Measurements from ENCODE around the gene FGF3. TPM values are rescaled to one million over a fixed set of nuclear protein-coding genes. Genes with fewer than 3 reads are reported as not detected.

FGF3 gene
- polyA plus RNA-seq, 1 donor (not counting 4 experiments of a cell fraction or from before 2014, with no cell fraction given): not detected

DNA sequence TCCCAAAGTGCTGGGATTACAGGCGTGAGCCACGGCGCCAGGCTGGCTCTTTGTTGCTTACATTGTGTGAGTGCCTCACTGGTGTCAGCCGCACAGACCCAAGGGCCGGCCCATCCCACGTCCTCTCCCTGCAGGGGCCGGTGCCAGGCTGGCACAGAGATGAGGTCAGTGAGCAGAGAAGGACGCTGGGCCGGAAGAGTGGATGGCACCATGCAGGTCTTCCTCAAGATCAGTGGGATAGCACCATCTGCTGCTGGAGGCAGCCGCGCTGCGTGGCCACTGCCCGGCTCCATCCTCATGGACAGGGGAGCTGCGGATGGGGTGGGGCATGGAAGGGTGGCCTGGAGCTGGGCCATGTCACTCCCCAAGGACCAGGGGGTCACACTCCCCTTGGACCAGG lies 22.1 kb downstream of the FGF3 start:
- FAIRE-seq (no peak), DNase-seq (ENCODE audit: low read depth, low spot score) (no peak)
- H3K4me1 ChIP-seq (ENCODE audit: control insufficient read depth, extremely low read depth, insufficient read depth, low read length): no peaks in the 10 kb centered on the region
- dilution Hi-C loops (cut with MboI; ENCODE audit: extremely low pct_ligation_motif_present, low sequenced_read_pairs): no loop called here
- H3K79me2 ChIP-seq (ENCODE audit: control insufficient read depth, insufficient read depth, low read length): no peaks in the 10 kb centered on the region
- H3K4me3 ChIP-seq (ENCODE audit: control insufficient read depth in 2 of 3, extremely low read depth in 1 of 3, insufficient read depth in 2 of 3, low read depth in 1 of 3, low read length in 3 of 3): no peak overlapping the region
- no peak overlapping the region for H2AFZ ChIP-seq (ENCODE audit: control insufficient read depth, low read length)
- H3K4me2 ChIP-seq (ENCODE audit: control insufficient read depth, extremely low read depth, insufficient read depth, low read depth, low read length): no peak overlapping the region
- H3K36me3 ChIP-seq (ENCODE audit: control insufficient read depth in 2 of 2, extremely low read depth in 1 of 2, insufficient read depth in 2 of 2, low read length in 2 of 2): no peaks in the 10 kb centered on the region
- no peaks in the 10 kb centered on the region for H4K20me1 ChIP-seq (ENCODE audit: control insufficient read depth, extremely low read depth, insufficient read depth, low read length)
- TF ChIP-seq EZH2 (IDR thresholded peaks at IDR 0.05; ENCODE audit: low read length) (no peak), CTCF (optimal IDR thresholded peaks at IDR 0.05 in 1 of 3, IDR thresholded peaks at IDR 0.05 in 1 of 3, conservative IDR thresholded peaks at IDR 0.05 in 1 of 3; ENCODE audit: extremely low read depth in 1 of 3, insufficient read depth in 2 of 3, low read length in 3 of 3) (peak in 1 of 3 experiments; percentile 22)
- H3K9me3 ChIP-seq (ENCODE audit: control insufficient read depth, low read depth, low read length): no peaks in the 10 kb centered on the region
- H3K9me1 ChIP-seq (ENCODE audit: control insufficient read depth, extremely low read depth, insufficient read depth, low read length): no peaks in the 10 kb centered on the region
- no peak overlapping the region for H3K27ac ChIP-seq (ENCODE audit: control insufficient read depth, insufficient read depth, low read length)
- no peak overlapping the region for H3K9ac ChIP-seq (ENCODE audit: control insufficient read depth, extremely low read depth, insufficient read depth, low read length)
- peaks cover 5% of the 10 kb centered on the region for H3K27me3 ChIP-seq (ENCODE audit: control insufficient read depth, extremely low read depth, insufficient read depth, low read length)

GRCh38 chr11:69796063-69796462 lies 23.2 kb downstream of the FGF3 start:
- no peaks in the 10 kb centered on the region for H3K9me1 ChIP-seq (ENCODE audit: control insufficient read depth, extremely low read depth, insufficient read depth, low read length)
- H3K9me3 ChIP-seq (ENCODE audit: control insufficient read depth, low read depth, low read length): no peaks in the 10 kb centered on the region
- FAIRE-seq (no peak), DNase-seq (ENCODE audit: low read depth, low spot score) (no peak)
- no peaks in the 10 kb centered on the region for H3K4me1 ChIP-seq (ENCODE audit: control insufficient read depth, extremely low read depth, insufficient read depth, low read length)
- H3K36me3 ChIP-seq (ENCODE audit: control insufficient read depth in 2 of 2, extremely low read depth in 1 of 2, insufficient read depth in 2 of 2, low read length in 2 of 2): no peaks in the 10 kb centered on the region
- H3K4me2 ChIP-seq (ENCODE audit: control insufficient read depth, extremely low read depth, insufficient read depth, low read depth, low read length): no peak overlapping the region
- peaks cover 5% of the 10 kb centered on the region for H3K27me3 ChIP-seq (ENCODE audit: control insufficient read depth, extremely low read depth, insufficient read depth, low read length)
- TF ChIP-seq EZH2 (IDR thresholded peaks at IDR 0.05; ENCODE audit: low read length): no peak
- no peak for TF ChIP-seq CTCF (optimal IDR thresholded peaks at IDR 0.05 in 1 of 3, IDR thresholded peaks at IDR 0.05 in 1 of 3, conservative IDR thresholded peaks at IDR 0.05 in 1 of 3; ENCODE audit: extremely low read depth in 1 of 3, insufficient read depth in 2 of 3, low read length in 3 of 3)
- H4K20me1 ChIP-seq (ENCODE audit: control insufficient read depth, extremely low read depth, insufficient read depth, low read length): no peaks in the 10 kb centered on the region
- H3K9ac ChIP-seq (ENCODE audit: control insufficient read depth, extremely low read depth, insufficient read depth, low read length): no peak overlapping the region
- no peak overlapping the region for H3K27ac ChIP-seq (ENCODE audit: control insufficient read depth, insufficient read depth, low read length)
- dilution Hi-C loops (cut with MboI; ENCODE audit: extremely low pct_ligation_motif_present, low sequenced_read_pairs): no loop called here
- H2AFZ ChIP-seq (ENCODE audit: control insufficient read depth, low read length): no peak overlapping the region
- H3K4me3 ChIP-seq (ENCODE audit: control insufficient read depth in 2 of 3, extremely low read depth in 1 of 3, insufficient read depth in 2 of 3, low read depth in 1 of 3, low read length in 3 of 3): no peak overlapping the region
- no peaks in the 10 kb centered on the region for H3K79me2 ChIP-seq (ENCODE audit: control insufficient read depth, insufficient read depth, low read length)
